NCI-H2227 (cell line): Measurements from ENCODE around the gene PRLHR.
"Not testable (repeated sequence)": the region's sequence is repeated elsewhere in the genome, so short reads cannot be mapped to it uniquely, and the experiment has no call there.

ENCODE experiments used
- DNase-seq: peaks from one replicate; lab custom pipeline; 2025; ENCODE audit not compliant: unreplicated experiment; lab: John Stamatoyannopoulos, UW

PRLHR gene

GRCh38 chr10:118595598-118596425, at the start of gene PRLHR:
Gene PRLHR, minus strand, starts transcription at chr10:118595648. Its CDS starts 404 bp downstream, at chr10:118595244.
- peak; percentile 61 for DNase-seq

- DNase-seq: no peak
Measured at GRCh38 chr10:118642228-118642627, 46.8 kb upstream of the PRLHR start.

DNA sequence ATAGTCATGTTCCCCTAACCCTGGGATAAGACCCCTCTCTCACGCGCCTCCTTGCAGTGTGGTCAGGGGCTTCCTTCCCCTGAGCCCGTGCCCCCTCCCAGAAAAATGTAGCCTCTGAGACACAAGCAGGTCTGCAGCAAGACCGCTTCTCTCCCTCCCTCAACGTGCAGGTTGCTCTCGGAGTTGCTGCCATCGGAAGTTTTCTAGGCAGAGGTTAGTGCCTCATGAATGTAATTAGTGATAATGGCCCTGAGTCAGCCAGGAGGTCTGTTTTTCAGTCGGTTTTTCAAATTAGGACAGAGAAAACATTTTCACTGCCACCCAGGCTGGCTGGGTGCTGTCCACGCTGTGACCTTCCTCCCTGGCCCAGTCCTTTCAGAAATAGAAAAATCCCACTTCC, 43.2 kb upstream of the PRLHR start:
- DNase-seq: no peak

DNA sequence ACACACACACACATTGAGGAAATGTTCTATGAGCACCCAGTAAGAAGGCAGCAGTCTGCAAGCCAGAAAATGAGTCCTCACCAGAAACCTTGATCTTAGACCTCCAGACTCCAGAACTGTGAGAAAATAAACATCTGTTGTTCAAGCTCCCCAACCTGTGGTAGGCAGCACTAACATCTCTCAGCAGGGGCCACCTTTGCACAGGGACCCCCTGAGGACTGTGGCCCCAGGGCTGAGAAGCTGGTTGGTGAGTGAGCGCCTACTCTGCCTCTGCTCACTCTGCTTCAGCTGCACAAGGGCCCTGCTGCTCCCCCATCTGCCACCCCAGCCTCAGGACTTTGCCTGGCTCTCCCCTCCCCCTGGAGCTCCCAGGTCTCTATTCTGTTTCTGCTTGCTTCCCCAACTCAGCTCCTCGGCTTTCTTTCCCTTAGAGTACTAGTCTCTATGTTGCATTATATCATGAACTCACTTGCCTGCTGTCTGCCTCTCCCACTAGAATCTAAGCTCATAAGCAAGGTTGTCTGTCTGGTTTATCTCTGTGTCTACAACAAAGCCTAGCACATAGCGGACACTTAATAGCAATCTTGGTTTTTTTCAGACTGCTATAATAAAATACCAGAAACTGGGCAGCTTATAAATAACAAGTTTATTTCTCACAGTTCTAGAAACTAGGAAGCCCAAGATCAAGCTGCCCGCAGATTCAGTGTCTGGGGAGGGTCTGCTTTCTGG, 40.4 kb upstream of the PRLHR start:
- DNase-seq: no peak

- no peak for DNase-seq
Measured at GRCh38 chr10:118633786-118634185, 38.3 kb upstream of the PRLHR start.

GRCh38 chr10:118629211-118629610, 33.8 kb upstream of the PRLHR start:
- no peak for DNase-seq

GRCh38 chr10:118628397-118628796, 32.9 kb upstream of the PRLHR start:
- DNase-seq: no peak

GRCh38 chr10:118626953-118627352, 31.5 kb upstream of the PRLHR start:
- no peak for DNase-seq

DNA sequence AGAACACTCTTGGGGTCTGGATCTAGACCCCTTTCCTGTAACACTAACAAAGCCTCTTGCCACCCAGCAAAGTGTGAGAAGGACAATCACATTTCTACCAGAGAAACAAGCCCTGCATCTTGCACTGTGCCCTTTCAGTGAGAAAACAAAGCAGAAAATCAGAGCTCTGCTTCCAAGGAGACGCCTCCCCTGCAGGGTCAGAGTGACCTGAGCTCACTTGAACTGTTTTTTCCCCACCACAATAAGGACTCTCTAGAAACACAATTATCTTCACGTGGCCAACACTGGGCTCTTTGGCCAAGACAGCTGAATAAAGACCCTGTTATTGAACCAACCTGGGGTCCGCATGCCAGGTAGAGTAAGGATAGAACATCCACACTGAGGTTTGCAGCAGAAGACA, 30.1 kb upstream of the PRLHR start:
- peak; percentile 8 for DNase-seq

- DNase-seq: no peak
Measured at GRCh38 chr10:118624747-118625146, 29.3 kb upstream of the PRLHR start.

DNA sequence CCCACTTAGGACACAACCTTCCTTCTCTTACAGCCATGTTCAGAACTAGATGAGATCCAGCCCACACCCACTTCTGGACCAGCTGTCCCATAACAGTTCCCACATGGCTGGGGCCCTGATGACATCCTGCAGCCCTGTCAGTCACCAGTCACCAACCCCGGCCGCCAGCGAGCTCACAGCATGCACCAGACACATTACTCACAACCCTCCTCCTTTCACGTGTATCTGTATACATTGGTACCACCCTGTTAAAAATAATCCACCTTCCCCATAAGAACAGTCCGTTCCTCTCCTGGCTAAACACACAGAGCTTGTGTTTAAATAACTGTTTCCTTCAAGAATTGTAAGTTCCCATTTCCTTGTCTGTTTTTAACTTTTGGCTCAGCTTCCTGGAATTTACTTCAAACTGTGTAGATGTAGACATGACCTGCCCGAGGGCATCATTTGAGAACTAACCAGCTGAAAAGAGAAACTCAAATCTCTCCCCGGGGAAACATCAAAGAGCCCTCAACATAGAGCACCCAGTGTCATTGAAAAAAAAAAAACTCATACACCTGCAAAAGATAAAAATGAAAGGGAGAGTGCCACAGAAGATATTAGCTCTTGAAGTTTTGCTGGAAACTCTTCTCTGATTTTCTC, 26.0 kb upstream of the PRLHR start:
- no peak for DNase-seq

- DNase-seq: not testable (repeated sequence)
Measured at GRCh38 chr10:118613863-118614262, 18.4 kb upstream of the PRLHR start.

DNA sequence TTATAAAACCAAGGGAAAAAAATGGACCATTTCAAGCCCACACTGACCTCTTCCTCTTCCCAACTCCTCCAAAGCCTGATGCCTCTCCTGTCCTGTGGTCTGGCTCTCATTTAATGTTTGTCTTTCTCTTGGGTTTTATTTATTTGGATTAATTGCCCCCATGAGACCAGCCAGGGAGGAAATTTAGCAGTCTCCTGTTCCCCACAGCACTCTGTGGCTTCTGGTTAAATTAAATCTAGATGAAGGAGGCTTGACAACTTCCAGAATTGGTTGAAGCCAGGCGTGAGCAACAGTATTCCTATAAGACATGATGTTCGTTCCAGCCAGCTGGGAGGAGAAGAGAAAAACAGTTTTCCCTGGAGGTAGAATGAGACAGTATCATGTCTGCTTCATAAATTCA, 15.1 kb upstream of the PRLHR start:
- DNase-seq: no peak

- DNase-seq: no peak
Measured at GRCh38 chr10:118607768-118608354, 12.4 kb upstream of the PRLHR start.

- DNase-seq: no peak
Measured at GRCh38 chr10:118605694-118606093, 10.2 kb upstream of the PRLHR start.

- peak; percentile 3 for DNase-seq
Measured at GRCh38 chr10:118596426-118597124, 1.1 kb upstream of the PRLHR start.

DNA sequence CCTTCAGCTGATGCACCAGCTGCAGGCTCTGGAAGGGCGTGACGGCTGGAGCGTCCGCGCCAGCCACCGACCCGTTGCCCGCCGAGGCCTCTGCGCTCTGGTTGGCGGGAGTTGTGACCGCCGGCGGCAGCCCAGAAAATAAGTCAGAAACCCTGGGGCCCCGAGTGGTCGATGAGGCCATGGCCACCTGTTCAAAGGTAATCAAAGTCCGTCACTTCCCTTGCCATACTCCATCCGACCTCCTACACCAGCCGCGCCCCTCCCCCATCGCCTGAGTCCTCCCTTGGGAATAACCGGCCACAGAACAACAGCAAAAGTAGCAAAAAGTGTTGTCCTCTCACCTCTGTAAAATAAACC, 406 bp downstream of the PRLHR start:
- DNase-seq: peak; percentile 9

GRCh38 chr10:118594392-118595063, 920 bp downstream of the PRLHR start:
- peak; percentile 41 for DNase-seq

DNA sequence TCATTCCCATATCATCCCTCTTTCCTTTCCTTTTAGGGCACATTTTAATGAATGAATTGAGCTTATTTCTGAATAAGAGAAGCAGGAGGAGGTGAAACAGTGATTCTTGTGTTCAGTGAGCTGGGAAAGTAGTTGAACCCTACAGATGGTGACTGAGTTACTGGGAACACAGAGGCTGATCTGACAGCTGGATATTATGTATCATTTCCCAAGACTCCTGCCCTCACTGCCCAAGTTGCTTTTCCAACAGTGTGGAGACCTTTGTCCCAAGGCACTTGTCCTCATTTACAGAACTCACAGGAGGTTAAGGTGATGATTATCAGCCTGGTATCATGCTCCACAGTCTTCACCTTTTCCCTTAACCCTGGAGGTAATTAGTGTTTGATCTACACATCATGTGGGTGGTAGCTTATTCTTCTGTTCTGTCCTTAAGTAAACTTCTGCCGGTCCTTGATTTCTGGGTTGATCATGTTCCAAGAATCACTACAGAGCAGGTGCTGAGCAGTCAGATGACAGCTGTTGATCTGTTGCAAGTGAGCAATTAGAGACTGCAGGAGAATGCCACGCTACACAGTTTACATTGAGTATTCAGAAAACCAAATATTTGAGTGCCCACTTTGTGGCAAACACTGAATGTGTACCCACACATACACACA, 2.6 kb downstream of the PRLHR start:
- peak; percentile 60 for DNase-seq

GRCh38 chr10:118590334-118590733, 5.1 kb downstream of the PRLHR start:
- DNase-seq: peak; percentile 67
